Endothelial cell of umbilical vein (primary cell): ENCODE results near the gene CCL11. TPM values are rescaled to one million over a fixed set of nuclear protein-coding genes. Genes with fewer than 3 reads are reported as not detected.

Experiments used
- BruUV-seq: library from RNA; stranded (reverse); fragments of 400-500 nt; replicated peaks from 2 replicates; lab custom pipeline; 2021; lab: Mats Ljungman, UMichigan
- CTCF ChIA-PET: fragments of 300-600, 350-600 bp; sonication (Branson Sonifier 250); formaldehyde crosslinking; loops from one replicate; lab custom pipeline; 2021; ENCODE audit warnings: antibody characterized with exemption, inconsistent platforms; lab: Charles Lee
- POLR2A ChIA-PET: fragments of 300-600, 350-600 bp; sonication (Branson Sonifier 250); formaldehyde crosslinking; loops from one replicate; lab custom pipeline; 2021; ENCODE audit warnings: antibody characterized with exemption, inconsistent platforms; lab: Charles Lee
- DNase-seq: peaks from one replicate; pipeline ENCODE4 v3.0.0-alpha.2; 2011; ENCODE audit warnings: low read depth, low spot score
- FAIRE-seq: peaks from 2 replicates; lab custom pipeline; 2011; peaks lifted over from hg19 to GRCh38; lab: Jason Lieb, UNC
- H2AFZ ChIP-seq: 2 replicates; pipeline ENCODE4 v1.6.0; 2012; ENCODE audit warnings: low read depth, low read length, control low read depth, inconsistent platforms
- H3K27ac ChIP-seq: 2 replicates; pipeline ENCODE4 v1.5.1; 2011; ENCODE audit warnings: low read depth, mild to moderate bottlenecking, control low read depth, low read length, moderate library complexity; ENCODE audit not compliant: insufficient read depth
- H3K27me3 ChIP-seq, 2 experiments: 2 replicates each; pipeline versions ENCODE4 v1.6.0 to v1.6.1; 2011; ENCODE audit warnings: low read length in 2 of 2, mixed read lengths in 1 of 2; ENCODE audit not compliant: control insufficient read depth in 2 of 2, insufficient read depth in 2 of 2
- H3K36me3 ChIP-seq, 2 experiments: 2 replicates in 1 of 2; 3 replicates in 1 of 2; pipeline ENCODE4 v1.5.1; 2011; ENCODE audit warnings: low read length in 2 of 2, mild to moderate bottlenecking in 1 of 2, moderate library complexity in 1 of 2; ENCODE audit not compliant: control insufficient read depth in 2 of 2, insufficient read depth in 2 of 2; ENCODE audit errors: extremely low read depth in 1 of 2
- H3K4me1 ChIP-seq: 3 replicates; pipeline ENCODE4 v1.5.1; 2011; ENCODE audit warnings: mild to moderate bottlenecking, low read length; ENCODE audit not compliant: control insufficient read depth, insufficient read depth; ENCODE audit errors: extremely low read depth
- H3K4me2 ChIP-seq: 2 replicates; pipeline ENCODE4 v1.6.1; 2011; ENCODE audit warnings: low read length, control low read depth, mixed read lengths; ENCODE audit not compliant: insufficient read depth
- H3K4me3 ChIP-seq, 3 experiments: fragments of 200-600 bp in 1 of 3; sonication (generic), shearing (Covaris generic) in 1 of 3; replicated peaks in 1 of 3; 2 replicates each; pipeline ENCODE4 v1.5.1; 2011 to 2016; ENCODE audit warnings: control low read depth in 3 of 3, low read length in 3 of 3, mild to moderate bottlenecking in 2 of 3, inconsistent platforms in 1 of 3, low read depth in 1 of 3, moderate library complexity in 1 of 3; ENCODE audit not compliant: insufficient read depth in 1 of 3
- H3K79me2 ChIP-seq: 2 replicates; pipeline ENCODE4 v1.6.0; 2012; ENCODE audit warnings: low read length, inconsistent platforms; ENCODE audit not compliant: control insufficient read depth, insufficient read depth
- H3K9ac ChIP-seq: replicated peaks from 2 replicates; pipeline ENCODE3; 2011; ENCODE audit warnings: low read length, control low read depth; ENCODE audit not compliant: insufficient read depth; ENCODE audit errors: extremely low read depth
- H3K9me1 ChIP-seq: replicated peaks from 3 replicates; pipeline ENCODE4 v1.6.0; 2011; ENCODE audit warnings: mild to moderate bottlenecking, low read length; ENCODE audit not compliant: control insufficient read depth, insufficient read depth; ENCODE audit errors: extremely low read depth
- H3K9me3 ChIP-seq: replicated peaks from 2 replicates; pipeline ENCODE4 v1.5.1; 2012; ENCODE audit warnings: low read length, inconsistent platforms; ENCODE audit not compliant: control insufficient read depth, insufficient read depth
- H4K20me1 ChIP-seq: replicated peaks from 2 replicates; pipeline ENCODE3; 2011; ENCODE audit warnings: mild to moderate bottlenecking, low read length; ENCODE audit not compliant: control insufficient read depth, insufficient read depth; ENCODE audit errors: extremely low read depth
- EZH2 ChIP-seq: IDR thresholded peaks from 2 replicates; pipeline ENCODE4 v1.6.1; 2012; ENCODE audit warnings: borderline replicate concordance, low read depth, mild to moderate bottlenecking, moderate library complexity, low read length, inconsistent platforms; ENCODE audit not compliant: severe bottlenecking
- FOS ChIP-seq: IDR thresholded peaks from 2 replicates; pipeline ENCODE4 v1.6.1; 2011; ENCODE audit warnings: mild to moderate bottlenecking, low read length, moderate library complexity, borderline replicate concordance; ENCODE audit not compliant: insufficient read depth
- GATA2 ChIP-seq: IDR thresholded peaks from 2 replicates; pipeline ENCODE4 v1.7.0; 2011; ENCODE audit warnings: low read depth, mild to moderate bottlenecking, moderate library complexity, mixed read lengths, low read length; ENCODE audit not compliant: insufficient read length, insufficient read depth
- JUN ChIP-seq: IDR thresholded peaks from 2 replicates; pipeline ENCODE4 v1.6.1; 2011; ENCODE audit warnings: borderline replicate concordance, low read depth; ENCODE audit not compliant: insufficient read length, insufficient read depth
- MYC ChIP-seq: IDR thresholded peaks from one replicate; pipeline ENCODE4 v1.6.1; 2011; ENCODE audit warnings: mild to moderate bottlenecking, low read depth, low read length
- POLR2A ChIP-seq: IDR thresholded peaks from 2 replicates; pipeline ENCODE4 v1.6.1; 2012; ENCODE audit warnings: low read depth, mild to moderate bottlenecking, control low read depth, low read length
- POLR2AphosphoS5 ChIP-seq: IDR thresholded peaks from 2 replicates; pipeline ENCODE4 v1.6.1; 2012; ENCODE audit warnings: low read depth, mild to moderate bottlenecking, control low read depth, low read length, moderate library complexity; ENCODE audit not compliant: insufficient read depth
- dilution Hi-C: fragments of 300-500 bp; cut with MboI; formaldehyde crosslinking; loops from one replicate; pipeline ENCODE4 v1.15.0; 2019; ENCODE audit warnings: low sequenced_read_pairs; ENCODE audit not compliant: extremely low pct_ligation_motif_present
- intact Hi-C: fragments of 100-400 bp; cut with micrococcal nuclease; formaldehyde crosslinking; loops from one replicate; pipeline ENCODE4 v1.10.0; 2022
- polyA plus RNA-seq, 4 experiments: library from polyadenylated mRNA; depleted of rRNA in 3 of 4; stranded (reverse) in 3 of 4; unstranded in 1 of 4; fragments of >200 nt; gene quantifications; 2 replicates each; pipeline versions ENCODE4 v1.2.1 to v1.2.3, GENCODE V29; 2011 to 2012; ENCODE audit warnings: missing spikeins in 1 of 4
- total RNA-seq: library from RNA; stranded (reverse); gene quantifications from 2 replicates; pipeline ENCODE4 v1.2.3, GENCODE V29; 2021
- TF ChIP-seq, protein P1 (sequence below), 2 donors: IDR thresholded peaks; 1 replicate in 1 of 2; 2 replicates in 1 of 2; pipeline ENCODE4 v1.5.1; 2011; ENCODE audit warnings: low read length in 2 of 2, mild to moderate bottlenecking in 2 of 2, moderate library complexity in 2 of 2, control low read depth in 1 of 2, inconsistent platforms in 1 of 2, low read depth in 1 of 2; ENCODE audit not compliant: insufficient read depth in 1 of 2; ENCODE audit errors: extremely low read depth in 1 of 2
- TF ChIP-seq, protein P2 (sequence below): IDR thresholded peaks from 2 replicates; pipeline ENCODE4 v1.6.1; 2011; ENCODE audit not compliant: insufficient read depth, insufficient read length

CCL11 gene
- total and polyA plus RNA-seq, 2 donors (not counting 3 experiments of a cell fraction or from before 2014, with no cell fraction given), result not detected

DNA sequence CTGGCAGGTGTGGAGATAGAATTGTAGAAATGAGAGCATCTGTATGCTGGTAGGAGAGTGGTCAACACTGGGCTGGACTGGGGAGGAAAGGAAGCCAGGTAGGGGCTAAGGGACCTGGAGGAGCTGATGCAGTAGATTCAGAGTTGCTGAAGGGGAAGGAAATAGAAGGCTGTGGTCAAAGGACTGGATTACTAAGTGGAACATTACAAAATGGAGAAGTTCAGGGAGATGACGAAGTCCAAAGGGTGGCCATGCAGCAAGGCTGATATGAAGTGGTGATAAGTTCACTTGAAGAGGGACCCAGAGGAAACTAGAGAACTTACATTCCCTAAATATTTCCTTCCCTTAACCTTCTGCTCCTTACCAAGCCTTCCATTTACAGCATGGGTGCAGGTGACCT is 39.1 kb upstream of the CCL11 start:
- intact Hi-C loops, result no loop called here
- H3K9me3 ChIP-seq, result no peaks in the 10 kb centered on the region

More for the DNA sequence above, 39.1 kb upstream of the CCL11 start:
- H3K9me1 ChIP-seq, result no peaks in the 10 kb centered on the region
- H3K4me1 ChIP-seq, result peaks cover 66% of the 10 kb centered on the region
- DNase-seq (no peak), FAIRE-seq (no peak)
- ChIA-PET CTCF (no interaction called here), POLR2A (no interaction called here)
- H3K27ac ChIP-seq, result no peak overlapping the region
- H3K9ac ChIP-seq, result no peak overlapping the region
- H4K20me1 ChIP-seq, result no peaks in the 10 kb centered on the region
- H3K27me3 ChIP-seq, result no peaks in the 10 kb centered on the region
- no peaks in the 10 kb centered on the region for H3K36me3 ChIP-seq
- TF ChIP-seq POLR2A (no peak), POLR2AphosphoS5 (no peak), FOS (no peak), JUN (no peak), MYC (no peak), GATA2 (no peak), EZH2 (no peak)
- TF ChIP-seq, protein P1, sequence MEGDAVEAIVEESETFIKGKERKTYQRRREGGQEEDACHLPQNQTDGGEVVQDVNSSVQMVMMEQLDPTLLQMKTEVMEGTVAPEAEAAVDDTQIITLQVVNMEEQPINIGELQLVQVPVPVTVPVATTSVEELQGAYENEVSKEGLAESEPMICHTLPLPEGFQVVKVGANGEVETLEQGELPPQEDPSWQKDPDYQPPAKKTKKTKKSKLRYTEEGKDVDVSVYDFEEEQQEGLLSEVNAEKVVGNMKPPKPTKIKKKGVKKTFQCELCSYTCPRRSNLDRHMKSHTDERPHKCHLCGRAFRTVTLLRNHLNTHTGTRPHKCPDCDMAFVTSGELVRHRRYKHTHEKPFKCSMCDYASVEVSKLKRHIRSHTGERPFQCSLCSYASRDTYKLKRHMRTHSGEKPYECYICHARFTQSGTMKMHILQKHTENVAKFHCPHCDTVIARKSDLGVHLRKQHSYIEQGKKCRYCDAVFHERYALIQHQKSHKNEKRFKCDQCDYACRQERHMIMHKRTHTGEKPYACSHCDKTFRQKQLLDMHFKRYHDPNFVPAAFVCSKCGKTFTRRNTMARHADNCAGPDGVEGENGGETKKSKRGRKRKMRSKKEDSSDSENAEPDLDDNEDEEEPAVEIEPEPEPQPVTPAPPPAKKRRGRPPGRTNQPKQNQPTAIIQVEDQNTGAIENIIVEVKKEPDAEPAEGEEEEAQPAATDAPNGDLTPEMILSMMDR (IDR thresholded peaks at IDR 0.05; ENCODE audit: extremely low read depth in 1 of 2, insufficient read depth in 1 of 2, low read depth in 1 of 2, low read length in 2 of 2), result no peak
- TF ChIP-seq, protein P2, sequence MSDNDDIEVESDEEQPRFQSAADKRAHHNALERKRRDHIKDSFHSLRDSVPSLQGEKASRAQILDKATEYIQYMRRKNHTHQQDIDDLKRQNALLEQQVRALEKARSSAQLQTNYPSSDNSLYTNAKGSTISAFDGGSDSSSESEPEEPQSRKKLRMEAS, result no peak
- no peak overlapping the region for H2AFZ ChIP-seq
- BruUV-seq, result no TSS peak
- H3K4me2 ChIP-seq, result no peak overlapping the region
- no peak overlapping the region for H3K4me3 ChIP-seq
- dilution Hi-C loops, result no loop called here
- no peaks in the 10 kb centered on the region for H3K79me2 ChIP-seq
